Activated CD4-positive, alpha-beta memory T cell treated with anti-CD3 and anti-CD28 coated beads for 36 hours (primary cell): ENCODE data around the gene UBASH3B. TPM values are rescaled to one million over a fixed set of nuclear protein-coding genes. Genes with fewer than 3 reads are reported as not detected.

Experiments used
- CTCF ChIA-PET: fragments of 350-600 bp; sonication (Branson Sonifier 250); formaldehyde crosslinking; loops from one replicate; lab custom pipeline; 2021; ENCODE audit warnings: antibody characterized with exemption, inconsistent platforms; lab: Charles Lee
- POLR2A ChIA-PET: fragments of 350-600 bp; sonication (Branson Sonifier 250); formaldehyde crosslinking; loops from one replicate; lab custom pipeline; 2021; ENCODE audit warnings: antibody characterized with exemption; lab: Charles Lee
- DNase-seq: peaks from one replicate; pipeline ENCODE4 v3.0.0-alpha.2; 2020
- H3K27ac Mint-ChIP-seq: one replicate; pipeline ENCODE4 v1.8.0; 2021; ENCODE audit warnings: mixed read lengths
- H3K27me3 Mint-ChIP-seq: one replicate; pipeline ENCODE4 v1.8.0; 2021; ENCODE audit warnings: mixed read lengths
- H3K36me3 Mint-ChIP-seq: one replicate; pipeline ENCODE4 v1.8.0; 2021; ENCODE audit warnings: mixed read lengths
- H3K4me1 Mint-ChIP-seq: one replicate; pipeline ENCODE4 v1.8.0; 2021; ENCODE audit warnings: low read depth, mixed read lengths
- H3K4me3 Mint-ChIP-seq: one replicate; pipeline ENCODE4 v1.8.0; 2021; ENCODE audit warnings: mild to moderate bottlenecking, mixed read lengths
- H3K9me3 Mint-ChIP-seq: one replicate; pipeline ENCODE4 v1.8.0; 2021; ENCODE audit warnings: mixed read lengths
- intact Hi-C: fragments of 100-400 bp; cut with micrococcal nuclease; formaldehyde crosslinking; loops from one replicate; pipeline ENCODE4 v1.15.1; 2023
- total RNA-seq, 2 experiments: library from RNA; stranded (reverse); gene quantifications; one replicate each; pipeline ENCODE4 v1.2.3, GENCODE V29; 2021

The UBASH3B gene
- total RNA-seq, 2 experiments from 2014 or later, result 18.8 to 20.8 TPM

GRCh38 chr11:122665861-122666260, 10.3 kb downstream of the UBASH3B start:
- intact Hi-C loops, result no loop called here

GRCh38 chr11:122666743-122667142, 11.2 kb downstream of the UBASH3B start:
- Mint-ChIP-seq H3K36me3 (peaks cover 17% of the 10 kb centered on the region), H3K27ac (no peak overlapping the region), H3K9me3 (peaks cover 6% of the 10 kb centered on the region), H3K27me3 (no peaks in the 10 kb centered on the region), H3K4me3 (no peak overlapping the region), H3K4me1 (peaks cover 51% of the 10 kb centered on the region)
- no peak for DNase-seq
- ChIA-PET CTCF (interaction anchor here (1.9 to 2.6 kb wide), 3 partner anchors 11 to 89 kb away, joined by 4 to 16 read pairs (median 9); partner anchors contain the start of gene UBASH3B), POLR2A (interaction anchor here (0.7 to 1.8 kb wide), 3 partner anchors 8 to 30 kb away, joined by 3 to 7 read pairs (median 5); no protein-coding TSS in a partner anchor)
- intact Hi-C loops, result no loop called here

More at GRCh38 chr11:122665861-122666260, 10.3 kb downstream of the UBASH3B start:
- no peak for DNase-seq
- Mint-ChIP-seq H3K4me1 (peaks cover 55% of the 10 kb centered on the region), H3K27me3 (no peaks in the 10 kb centered on the region), H3K4me3 (no peak overlapping the region), H3K9me3 (peaks cover 6% of the 10 kb centered on the region), H3K27ac (no peak overlapping the region), H3K36me3 (peaks cover 11% of the 10 kb centered on the region)
- CTCF ChIA-PET, result interaction anchor here (2.6 kb wide), 1 partner anchor 90 kb away, joined by 16 read pairs; no protein-coding TSS in a partner anchor
- POLR2A ChIA-PET, result no interaction called here

GRCh38 chr11:122668562-122669090, 13.1 kb downstream of the UBASH3B start:
- POLR2A ChIA-PET, result interaction anchor here (2.6 kb wide), 1 partner anchor 77 kb away, joined by 10 read pairs; no protein-coding TSS in a partner anchor
- DNase-seq, result peak; percentile 22
- Mint-ChIP-seq H3K9me3 (peaks cover 6% of the 10 kb centered on the region), H3K27ac (peak overlapping the region; percentile 29), H3K36me3 (peaks cover 19% of the 10 kb centered on the region), H3K4me1 (peaks cover 52% of the 10 kb centered on the region), H3K4me3 (no peak overlapping the region), H3K27me3 (no peaks in the 10 kb centered on the region)
- intact Hi-C loops, result loop anchor here (1.0 kb wide), 2 partner anchors 10 to 78 kb away; no protein-coding TSS in a partner anchor
- CTCF ChIA-PET, result interaction anchor here (0.7 to 1.9 kb wide), 4 partner anchors 13 to 128 kb away, joined by 3 to 4 read pairs (median 3); no protein-coding TSS in a partner anchor

GRCh38 chr11:122670131-122670530, 14.6 kb downstream of the UBASH3B start:
- H3K9me3 Mint-ChIP-seq, result peaks cover 6% of the 10 kb centered on the region
- ChIA-PET CTCF (interaction anchor here (1.1 to 1.4 kb wide), 4 partner anchors 14 to 126 kb away, joined by 3 to 5 read pairs (median 4); no protein-coding TSS in a partner anchor), POLR2A (interaction anchor here (2.6 kb wide), 1 partner anchor 76 kb away, joined by 10 read pairs; no protein-coding TSS in a partner anchor)
- intact Hi-C loops, result no loop called here
- H3K4me3 Mint-ChIP-seq, result no peak overlapping the region
- H3K36me3 Mint-ChIP-seq, result peaks cover 19% of the 10 kb centered on the region
- no peak overlapping the region for H3K27ac Mint-ChIP-seq
- H3K4me1 Mint-ChIP-seq, result peaks cover 60% of the 10 kb centered on the region
- DNase-seq, result no peak
- H3K27me3 Mint-ChIP-seq, result no peaks in the 10 kb centered on the region

DNA sequence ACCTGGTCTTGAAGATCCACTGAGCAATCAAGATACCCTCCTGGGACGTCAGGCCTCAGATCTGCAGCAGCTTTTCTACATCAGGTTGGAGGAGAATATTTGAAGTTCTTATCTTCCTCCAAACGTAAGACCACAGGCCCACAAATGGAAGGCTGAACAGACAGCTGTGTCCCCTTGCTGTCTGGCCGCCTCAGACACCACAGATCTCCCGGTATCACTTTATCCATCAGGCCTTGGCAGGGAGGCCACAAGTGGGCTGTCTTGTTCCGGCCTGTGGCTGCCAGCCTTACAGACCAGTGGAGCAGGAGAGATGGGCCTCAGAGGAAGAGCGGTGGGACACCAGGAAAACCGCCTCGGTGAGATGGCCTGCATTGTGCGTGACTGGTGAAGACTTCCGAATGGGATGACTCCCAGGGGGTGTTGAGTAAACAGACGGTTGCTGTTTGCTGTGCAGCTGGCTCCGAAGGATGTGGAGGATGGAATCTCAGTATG, 15.9 kb downstream of the UBASH3B start:
- DNase-seq, result no peak
- ChIA-PET POLR2A (interaction anchor here (0.6 kb wide), 1 partner anchor 15 kb away, joined by 4 read pairs; no protein-coding TSS in a partner anchor), CTCF (interaction anchor here (1.3 kb wide), 1 partner anchor 15 kb away, joined by 5 read pairs; no protein-coding TSS in a partner anchor)
- Mint-ChIP-seq H3K4me3 (no peak overlapping the region), H3K36me3 (peaks cover 19% of the 10 kb centered on the region), H3K27me3 (no peaks in the 10 kb centered on the region), H3K4me1 (peaks cover 71% of the 10 kb centered on the region), H3K9me3 (peaks cover 6% of the 10 kb centered on the region), H3K27ac (no peak overlapping the region)
- intact Hi-C loops, result no loop called here

DNA sequence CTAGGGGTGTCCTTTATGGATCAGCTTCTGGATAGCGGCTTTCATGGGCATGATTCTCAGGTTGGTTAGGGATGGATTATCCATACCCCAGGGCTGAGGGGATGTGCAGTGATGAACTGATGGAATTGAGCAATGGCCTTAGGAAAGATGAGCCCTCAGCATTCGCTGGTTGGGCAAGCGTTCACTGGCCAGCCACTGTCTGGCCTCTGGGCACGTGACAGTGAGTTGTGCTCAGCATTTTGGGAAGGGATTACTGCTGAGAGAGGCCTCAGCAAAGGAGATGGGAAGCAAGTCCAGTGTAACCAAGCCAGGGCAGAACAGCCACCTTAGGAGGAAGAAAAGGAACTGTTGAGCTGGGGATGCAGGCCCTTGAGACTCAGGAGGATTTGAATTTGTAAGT, 17.4 kb downstream of the UBASH3B start:
- no peak for DNase-seq
- intact Hi-C loops, result no loop called here
- peaks cover 70% of the 10 kb centered on the region for H3K4me1 Mint-ChIP-seq
- POLR2A ChIA-PET, result no interaction called here
- CTCF ChIA-PET, result interaction anchor here (1.6 kb wide), 1 partner anchor 82 kb away, joined by 5 read pairs; no protein-coding TSS in a partner anchor
- H3K36me3 Mint-ChIP-seq, result peaks cover 19% of the 10 kb centered on the region
- peaks cover 6% of the 10 kb centered on the region for H3K9me3 Mint-ChIP-seq
- H3K27me3 Mint-ChIP-seq, result no peaks in the 10 kb centered on the region
- H3K27ac Mint-ChIP-seq, result no peak overlapping the region
- H3K4me3 Mint-ChIP-seq, result no peak overlapping the region

DNA sequence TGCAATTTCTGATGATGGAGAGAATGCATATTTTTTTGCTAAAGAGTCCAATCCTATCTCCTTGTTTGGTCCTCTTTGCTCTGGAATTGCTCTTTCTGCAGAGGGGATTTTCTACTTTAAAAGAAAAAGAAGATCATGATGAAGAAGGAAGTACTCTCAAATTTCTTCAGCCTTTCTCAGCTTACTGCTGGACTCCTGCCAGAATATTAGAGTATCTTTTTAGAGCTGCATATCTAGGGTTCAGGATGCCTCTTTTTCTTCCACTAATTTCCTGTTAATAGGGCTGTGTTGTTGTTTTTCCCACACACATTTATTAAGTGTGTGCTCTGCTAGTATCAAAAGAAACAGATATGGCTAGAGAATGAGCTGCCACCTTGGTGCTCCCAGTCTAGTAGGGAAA, 18.2 kb downstream of the UBASH3B start:
- ChIA-PET CTCF (interaction anchor here (0.6 to 2.4 kb wide), 4 partner anchors 18 to 81 kb away, joined by 3 to 7 read pairs (median 6); partner anchors contain the start of gene UBASH3B), POLR2A (interaction anchor here (1.0 to 2.1 kb wide), 3 partner anchors 16 to 72 kb away, joined by 3 to 7 read pairs (median 3); no protein-coding TSS in a partner anchor)
- Mint-ChIP-seq H3K27ac (no peak overlapping the region), H3K36me3 (peaks cover 19% of the 10 kb centered on the region), H3K4me1 (peaks cover 64% of the 10 kb centered on the region), H3K4me3 (no peak overlapping the region), H3K9me3 (peaks cover 6% of the 10 kb centered on the region), H3K27me3 (no peaks in the 10 kb centered on the region)
- no peak for DNase-seq
- intact Hi-C loops, result no loop called here

GRCh38 chr11:122676638-122677037, 21.1 kb downstream of the UBASH3B start:
- ChIA-PET POLR2A (no interaction called here), CTCF (interaction anchor here (2.6 kb wide), 1 partner anchor 105 kb away, joined by 12 read pairs; no protein-coding TSS in a partner anchor)
- Mint-ChIP-seq H3K27ac (no peak overlapping the region), H3K4me3 (no peak overlapping the region), H3K4me1 (peaks cover 48% of the 10 kb centered on the region), H3K9me3 (no peaks in the 10 kb centered on the region), H3K36me3 (peaks cover 4% of the 10 kb centered on the region), H3K27me3 (no peaks in the 10 kb centered on the region)
- DNase-seq, result peak; percentile 61
- intact Hi-C loops, result loop anchor here (5.0 kb wide), 1 partner anchor 386 kb away; the partner anchor contains the start of gene HSPA8

GRCh38 chr11:122677256-122677655, 21.7 kb downstream of the UBASH3B start:
- Mint-ChIP-seq H3K9me3 (no peaks in the 10 kb centered on the region), H3K36me3 (no peaks in the 10 kb centered on the region), H3K27me3 (no peaks in the 10 kb centered on the region), H3K27ac (no peak overlapping the region), H3K4me1 (peaks cover 52% of the 10 kb centered on the region), H3K4me3 (no peak overlapping the region)
- intact Hi-C loops, result loop anchor here (5.0 kb wide), 1 partner anchor 385 kb away; the partner anchor contains the start of gene HSPA8
- POLR2A ChIA-PET, result no interaction called here
- CTCF ChIA-PET, result no interaction called here
- DNase-seq, result no peak

DNA sequence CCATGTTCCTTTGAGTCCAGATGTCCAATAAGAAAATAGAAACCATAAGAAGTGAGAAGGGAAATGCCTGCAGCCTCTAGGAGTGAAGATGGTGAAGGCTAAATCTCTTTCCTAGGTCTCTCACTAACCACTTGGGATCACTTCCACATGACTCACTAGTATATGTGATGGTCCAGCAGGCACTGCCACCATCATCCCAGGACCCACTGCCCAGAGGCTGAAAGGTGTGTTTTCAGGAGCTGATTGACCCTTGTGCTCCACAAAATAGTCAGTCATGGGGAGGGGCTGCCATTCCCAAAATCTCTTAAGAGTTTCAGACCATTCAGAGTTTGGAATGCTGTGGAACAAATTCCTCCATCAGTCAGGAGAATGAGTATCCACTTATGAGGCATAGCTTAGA, 22.9 kb downstream of the UBASH3B start:
- DNase-seq, result no peak
- peaks cover 47% of the 10 kb centered on the region for H3K4me1 Mint-ChIP-seq
- no peak overlapping the region for H3K27ac Mint-ChIP-seq
- ChIA-PET CTCF (no interaction called here), POLR2A (no interaction called here)
- intact Hi-C loops, result loop anchor here (5.0 kb wide), 1 partner anchor 384 kb away; the partner anchor contains the start of gene HSPA8
- H3K36me3 Mint-ChIP-seq, result no peaks in the 10 kb centered on the region
- H3K9me3 Mint-ChIP-seq, result no peaks in the 10 kb centered on the region
- no peaks in the 10 kb centered on the region for H3K27me3 Mint-ChIP-seq
- no peak overlapping the region for H3K4me3 Mint-ChIP-seq

DNA sequence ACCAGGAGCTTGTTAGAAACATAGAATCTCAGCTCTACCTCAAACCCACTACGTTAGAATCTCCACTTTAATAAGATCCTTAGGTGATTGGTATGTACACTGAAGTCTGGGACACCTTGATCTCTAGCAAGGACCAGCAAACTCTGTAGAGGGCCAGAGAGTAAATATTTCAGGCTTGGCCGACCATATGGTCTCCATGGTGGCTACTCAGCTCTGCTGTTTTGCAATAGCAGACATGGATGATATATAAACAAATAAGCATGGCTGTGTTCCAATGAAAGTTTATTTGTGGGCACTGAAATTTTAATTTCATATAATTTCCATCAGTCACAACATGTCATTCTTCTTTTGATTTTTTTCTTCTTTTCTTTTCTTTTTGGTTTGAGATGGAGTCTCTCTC, 23.9 kb downstream of the UBASH3B start:
- Mint-ChIP-seq H3K9me3 (no peaks in the 10 kb centered on the region), H3K36me3 (no peaks in the 10 kb centered on the region), H3K27me3 (no peaks in the 10 kb centered on the region), H3K27ac (no peak overlapping the region), H3K4me1 (peaks cover 42% of the 10 kb centered on the region), H3K4me3 (no peak overlapping the region)
- DNase-seq, result no peak
- ChIA-PET POLR2A (no interaction called here), CTCF (interaction anchor here (0.8 to 1.1 kb wide), 2 partner anchors 51 to 102 kb away, joined by 3 to 4 read pairs; no protein-coding TSS in a partner anchor)
- intact Hi-C loops, result loop anchor here (5.0 kb wide), 1 partner anchor 383 kb away; the partner anchor contains the start of gene HSPA8

DNA sequence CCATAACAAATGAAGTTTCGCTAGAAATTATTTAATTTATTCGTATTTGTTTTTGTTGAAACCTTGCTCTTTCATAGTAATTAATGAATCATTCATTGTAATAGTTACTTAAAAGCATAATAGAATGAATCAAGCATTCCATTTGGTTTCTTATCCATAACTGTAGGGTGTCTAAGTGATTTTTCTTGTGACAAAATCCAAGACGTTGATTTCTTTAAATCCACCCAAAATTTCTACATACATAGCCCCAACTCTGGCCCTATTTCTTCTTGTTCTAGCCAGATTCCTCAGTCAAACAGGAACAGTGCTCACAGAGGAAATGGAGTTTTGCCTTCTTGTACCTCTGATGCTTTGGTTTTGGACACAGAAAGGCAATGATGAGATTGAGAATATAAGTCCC, 25.5 kb downstream of the UBASH3B start:
- H3K27me3 Mint-ChIP-seq, result no peaks in the 10 kb centered on the region
- intact Hi-C loops, result no loop called here
- no peaks in the 10 kb centered on the region for H3K36me3 Mint-ChIP-seq
- no peak for DNase-seq
- H3K4me3 Mint-ChIP-seq, result no peak overlapping the region
- ChIA-PET CTCF (no interaction called here), POLR2A (no interaction called here)
- H3K9me3 Mint-ChIP-seq, result no peaks in the 10 kb centered on the region
- no peak overlapping the region for H3K27ac Mint-ChIP-seq
- peaks cover 28% of the 10 kb centered on the region for H3K4me1 Mint-ChIP-seq
